Renal pelvis (tissue), 4 donors: ENCODE data around the gene LIN7B. TPM values are rescaled to one million over a fixed set of nuclear protein-coding genes. Genes with fewer than 3 reads are reported as not detected.
"Not testable (repeated sequence)": the region's sequence is repeated elsewhere in the genome, so short reads cannot be mapped to it uniquely, and the experiment has no call there.

Experiments used
- DNase-seq: peaks from one replicate; pipeline ENCODE4 v3.0.0-alpha.2; 2013
- polyA plus RNA-seq, 3 donors: library from polyadenylated mRNA; unstranded; fragments of 120-200 nt; gene quantifications; one replicate each; pipeline ENCODE4 v1.2.1, GENCODE V29; 2013; ENCODE audit not compliant: insufficient read length in 3 of 3

The LIN7B gene
- polyA plus RNA-seq, 3 donors: 9.0 to 11.5 (median 10.1) TPM

- DNase-seq: no peak
Measured at GRCh38 chr19:49140951-49141350, 26.8 kb downstream of the LIN7B start.

GRCh38 chr19:49141352-49141751 lies 27.2 kb downstream of the LIN7B start:
- DNase-seq: no peak

- DNase-seq: peak; percentile 92
Measured at GRCh38 chr19:49142866-49143335, 28.7 kb downstream of the LIN7B start.

- peak; percentile 79 for DNase-seq
Measured at GRCh38 chr19:49145573-49146407, 31.6 kb downstream of the LIN7B start.

- DNase-seq: not testable (repeated sequence)
Measured at GRCh38 chr19:49146408-49146770, 32.2 kb downstream of the LIN7B start.

- DNase-seq: no peak
Measured at GRCh38 chr19:49148044-49148682, 34.0 kb downstream of the LIN7B start.

- peak; percentile 97 for DNase-seq
Measured at GRCh38 chr19:49148784-49149651, 34.8 kb downstream of the LIN7B start.

GRCh38 chr19:49149652-49150105 lies 35.5 kb downstream of the LIN7B start:
- peak; percentile 92 for DNase-seq

- peak; percentile 91 for DNase-seq
Measured at GRCh38 chr19:49150106-49150943, 36.2 kb downstream of the LIN7B start.

GRCh38 chr19:49150944-49151243 lies 36.7 kb downstream of the LIN7B start:
- no peak for DNase-seq

GRCh38 chr19:49151267-49152118 lies 37.3 kb downstream of the LIN7B start:
- DNase-seq: no peak

GRCh38 chr19:49152119-49152550 lies 38.0 kb downstream of the LIN7B start:
- DNase-seq: no peak

- no peak for DNase-seq
Measured at GRCh38 chr19:49153167-49153809, 39.1 kb downstream of the LIN7B start.

- DNase-seq: no peak
Measured at GRCh38 chr19:49154279-49154678, 40.1 kb downstream of the LIN7B start.

GRCh38 chr19:49155005-49155819 lies 41.0 kb downstream of the LIN7B start, which contains the start of gene HRC:
TSS of gene HRC (minus strand) at chr19:49155396. CDS start at chr19:49155237, 159 bp downstream.
- peak; percentile 76 for DNase-seq

GRCh38 chr19:49155820-49156346 lies 41.7 kb downstream of the LIN7B start:
- no peak for DNase-seq

- peak; percentile 91 for DNase-seq
Measured at GRCh38 chr19:49157445-49158224, 43.5 kb downstream of the LIN7B start, which contains the start of gene TRPM4. TSS of gene TRPM4 (plus strand) at chr19:49157792. CDS start at chr19:49157867, 75 bp downstream.
